Keratinocyte (primary cell): Measurements from ENCODE around the gene BRINP3. TPM values are rescaled to one million over a fixed set of nuclear protein-coding genes. Genes with fewer than 3 reads are reported as not detected.

Experiments used
- DNase-seq: peaks from one replicate; pipeline ENCODE4 v3.0.0-alpha.2; 2011; ENCODE audit warnings: low read depth, missing footprints, low spot score
- FAIRE-seq: peaks from 2 replicates; lab custom pipeline; 2011; peaks lifted over from hg19 to GRCh38; lab: Jason Lieb, UNC
- H2AFZ ChIP-seq: 2 replicates; pipeline ENCODE4 v1.6.0; 2012; ENCODE audit warnings: low read length, control low read depth, inconsistent platforms; ENCODE audit not compliant: control insufficient read depth
- H3K27ac ChIP-seq: 2 replicates; pipeline ENCODE4 v1.5.1; 2011; ENCODE audit warnings: low read length; ENCODE audit not compliant: control insufficient read depth, insufficient read depth
- H3K27me3 ChIP-seq: 3 replicates; pipeline ENCODE4 v1.6.0; 2011; ENCODE audit warnings: low read length; ENCODE audit not compliant: control insufficient read depth, insufficient read depth; ENCODE audit errors: extremely low read depth
- H3K36me3 ChIP-seq, 2 experiments: 2 replicates in 1 of 2; 3 replicates in 1 of 2; pipeline ENCODE4 v1.5.1; 2011; ENCODE audit warnings: low read length in 2 of 2, mild to moderate bottlenecking in 1 of 2; ENCODE audit not compliant: control insufficient read depth in 2 of 2, insufficient read depth in 2 of 2; ENCODE audit errors: extremely low read depth in 1 of 2
- H3K4me1 ChIP-seq: 3 replicates; pipeline ENCODE4 v1.5.1; 2011; ENCODE audit warnings: low read length; ENCODE audit not compliant: control insufficient read depth, insufficient read depth; ENCODE audit errors: extremely low read depth
- H3K4me2 ChIP-seq: 3 replicates; pipeline ENCODE4 v1.6.0; 2011; ENCODE audit warnings: low read depth, low read length; ENCODE audit not compliant: control insufficient read depth, insufficient read depth; ENCODE audit errors: extremely low read depth
- H3K4me3 ChIP-seq, 3 experiments: fragments of 200-600 bp in 1 of 3; sonication (generic) in 1 of 3; 2 replicates in 2 of 3; 3 replicates in 1 of 3; pipeline ENCODE4 v1.5.1; 2011 to 2016; ENCODE audit warnings: low read length in 3 of 3, mild to moderate bottlenecking in 3 of 3, control low read depth in 2 of 3, inconsistent platforms in 1 of 3, low read depth in 1 of 3, mixed read lengths in 1 of 3, mixed run types in 1 of 3, moderate library complexity in 1 of 3; ENCODE audit not compliant: control insufficient read depth in 2 of 3, insufficient read depth in 2 of 3; ENCODE audit errors: extremely low read depth in 1 of 3
- H3K79me2 ChIP-seq: 2 replicates; pipeline ENCODE4 v1.6.0; 2012; ENCODE audit warnings: low read length; ENCODE audit not compliant: control insufficient read depth, insufficient read depth
- H3K9ac ChIP-seq: 3 replicates; pipeline ENCODE4 v1.6.0; 2011; ENCODE audit warnings: low read length; ENCODE audit not compliant: control insufficient read depth, insufficient read depth; ENCODE audit errors: extremely low read depth
- H3K9me1 ChIP-seq: 3 replicates; pipeline ENCODE4 v1.6.0; 2011; ENCODE audit warnings: low read length; ENCODE audit not compliant: control insufficient read depth, insufficient read depth; ENCODE audit errors: extremely low read depth
- H3K9me3 ChIP-seq: 2 replicates; pipeline ENCODE4 v1.5.1; 2012; ENCODE audit warnings: low read depth, low read length; ENCODE audit not compliant: control insufficient read depth
- H4K20me1 ChIP-seq: 3 replicates; pipeline ENCODE4 v1.6.0; 2011; ENCODE audit warnings: low read length; ENCODE audit not compliant: control insufficient read depth, insufficient read depth; ENCODE audit errors: extremely low read depth
- EZH2 ChIP-seq: IDR thresholded peaks from one replicate; pipeline ENCODE4 v1.6.1; 2012; ENCODE audit warnings: inconsistent platforms, mild to moderate bottlenecking, low read length, moderate library complexity
- dilution Hi-C: fragments of 300-500 bp; cut with MboI; formaldehyde crosslinking; loops from one replicate; pipeline ENCODE4 v1.7.0; 2020; ENCODE audit warnings: low sequenced_read_pairs; ENCODE audit not compliant: extremely low pct_ligation_motif_present
- polyA plus RNA-seq, 5 experiments: library from polyadenylated mRNA; depleted of rRNA in 3 of 5; stranded (reverse) in 3 of 5; stranded (forward) in 1 of 5; unstranded in 1 of 5; fragments of >200 nt; gene quantifications; 1 replicate in 1 of 5; 2 replicates in 3 of 5; 3 replicates in 1 of 5; pipeline versions ENCODE4 v1.2.1 to v1.2.3, GENCODE V29; 2011 to 2012; ENCODE audit warnings: missing spikeins in 2 of 5, low read depth in 1 of 5, low replicate concordance in 1 of 5
- TF ChIP-seq, protein P1 (sequence below), 3 experiments: IDR thresholded peaks in 1 of 3; conservative IDR thresholded peaks in 1 of 3; optimal IDR thresholded peaks in 1 of 3; 2 replicates in 2 of 3; 3 replicates in 1 of 3; pipeline versions ENCODE3 to v1.5.1; 2011; ENCODE audit warnings: low read length in 3 of 3, mild to moderate bottlenecking in 3 of 3, moderate library complexity in 2 of 3, control low read depth in 1 of 3, inconsistent platforms in 1 of 3; ENCODE audit not compliant: insufficient read depth in 2 of 3; ENCODE audit errors: extremely low read depth in 1 of 3

The BRINP3 gene
- polyA plus RNA-seq, 1 donor (not counting 4 experiments of a cell fraction or from before 2014, with no cell fraction given), result not detected

- no peaks in the 10 kb centered on the region for H3K4me1 ChIP-seq
- no peak for FAIRE-seq
These were observed 393.1 kb downstream of the BRINP3 start for GRCh38 chr1:190084552-190084951.

DNA sequence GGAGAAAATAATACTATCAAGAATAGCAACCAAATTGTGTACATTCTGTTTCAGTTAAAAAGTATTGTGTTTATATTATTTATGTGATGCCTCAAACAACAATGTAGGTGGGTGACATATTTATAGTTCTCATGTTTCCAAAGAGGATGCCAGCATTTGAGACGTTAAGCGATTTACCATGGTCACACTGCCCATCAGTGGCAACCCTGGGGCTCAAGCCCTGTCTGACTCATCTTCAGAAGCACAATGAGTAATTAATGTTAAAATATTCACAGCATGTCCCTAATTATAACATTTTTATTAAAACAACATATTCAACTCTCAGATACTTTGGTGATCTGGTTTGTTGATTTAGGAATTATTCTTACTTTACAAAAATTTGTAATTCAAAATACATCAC lies 409.4 kb downstream of the BRINP3 start:
- Histone ChIP-seq H3K9me1 (no peaks in the 10 kb centered on the region), H3K27me3 (no peaks in the 10 kb centered on the region), H3K4me3 (no peak overlapping the region), H3K4me2 (no peak overlapping the region), H3K4me1 (no peaks in the 10 kb centered on the region), H3K9ac (no peak overlapping the region), H3K79me2 (no peaks in the 10 kb centered on the region), H2AFZ (no peak overlapping the region), H4K20me1 (no peaks in the 10 kb centered on the region), H3K36me3 (no peaks in the 10 kb centered on the region), H3K27ac (no peak overlapping the region), H3K9me3 (no peaks in the 10 kb centered on the region)
- dilution Hi-C loops, result no loop called here
- no peak for FAIRE-seq
- TF ChIP-seq EZH2, result no peak
- TF ChIP-seq, protein P1, sequence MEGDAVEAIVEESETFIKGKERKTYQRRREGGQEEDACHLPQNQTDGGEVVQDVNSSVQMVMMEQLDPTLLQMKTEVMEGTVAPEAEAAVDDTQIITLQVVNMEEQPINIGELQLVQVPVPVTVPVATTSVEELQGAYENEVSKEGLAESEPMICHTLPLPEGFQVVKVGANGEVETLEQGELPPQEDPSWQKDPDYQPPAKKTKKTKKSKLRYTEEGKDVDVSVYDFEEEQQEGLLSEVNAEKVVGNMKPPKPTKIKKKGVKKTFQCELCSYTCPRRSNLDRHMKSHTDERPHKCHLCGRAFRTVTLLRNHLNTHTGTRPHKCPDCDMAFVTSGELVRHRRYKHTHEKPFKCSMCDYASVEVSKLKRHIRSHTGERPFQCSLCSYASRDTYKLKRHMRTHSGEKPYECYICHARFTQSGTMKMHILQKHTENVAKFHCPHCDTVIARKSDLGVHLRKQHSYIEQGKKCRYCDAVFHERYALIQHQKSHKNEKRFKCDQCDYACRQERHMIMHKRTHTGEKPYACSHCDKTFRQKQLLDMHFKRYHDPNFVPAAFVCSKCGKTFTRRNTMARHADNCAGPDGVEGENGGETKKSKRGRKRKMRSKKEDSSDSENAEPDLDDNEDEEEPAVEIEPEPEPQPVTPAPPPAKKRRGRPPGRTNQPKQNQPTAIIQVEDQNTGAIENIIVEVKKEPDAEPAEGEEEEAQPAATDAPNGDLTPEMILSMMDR (optimal IDR thresholded peaks at IDR 0.05 in 1 of 3, IDR thresholded peaks at IDR 0.05 in 1 of 3, conservative IDR thresholded peaks at IDR 0.05 in 1 of 3; ENCODE audit: extremely low read depth in 1 of 3, insufficient read depth in 2 of 3, low read length in 3 of 3), result no peak
- DNase-seq, result no peak

More at GRCh38 chr1:190084552-190084951, 393.1 kb downstream of the BRINP3 start:
- dilution Hi-C loops, result no loop called here
- H3K4me3 ChIP-seq, result no peak overlapping the region
- no peak overlapping the region for H3K27ac ChIP-seq
- TF ChIP-seq EZH2, result no peak
- TF ChIP-seq, protein P1 (optimal IDR thresholded peaks at IDR 0.05 in 1 of 3, IDR thresholded peaks at IDR 0.05 in 1 of 3, conservative IDR thresholded peaks at IDR 0.05 in 1 of 3; ENCODE audit: extremely low read depth in 1 of 3, insufficient read depth in 2 of 3, low read length in 3 of 3), result peak in 1 of 3 experiments; percentile 12
- no peak for DNase-seq
- H3K9ac ChIP-seq, result no peak overlapping the region
- no peak overlapping the region for H2AFZ ChIP-seq
- H3K27me3 ChIP-seq, result no peaks in the 10 kb centered on the region
- H3K79me2 ChIP-seq, result no peaks in the 10 kb centered on the region
- no peaks in the 10 kb centered on the region for H3K9me3 ChIP-seq
- H3K4me2 ChIP-seq, result no peak overlapping the region
- no peaks in the 10 kb centered on the region for H4K20me1 ChIP-seq
- H3K9me1 ChIP-seq, result no peaks in the 10 kb centered on the region
- H3K36me3 ChIP-seq, result no peaks in the 10 kb centered on the region
